Endodermal cell (in vitro differentiated cells): ENCODE data around the gene ELK4. TPM values are rescaled to one million over a fixed set of nuclear protein-coding genes. Genes with fewer than 3 reads are reported as not detected.

Experiments
- DNase-seq: peaks from one replicate; pipeline ENCODE4 v3.0.0-alpha.2; 2017
- H3K27ac ChIP-seq: 2 replicates; pipeline ENCODE4 v1.5.1; 2013; ENCODE audit warnings: mild to moderate bottlenecking, low read depth, low read length, moderate library complexity
- H3K27me3 ChIP-seq: 2 replicates; pipeline ENCODE4 v1.6.1; 2013; ENCODE audit warnings: mild to moderate bottlenecking, low read length, moderate library complexity; ENCODE audit not compliant: insufficient read depth, control insufficient read depth, poor library complexity, severe bottlenecking
- H3K36me3 ChIP-seq: 2 replicates; pipeline ENCODE4 v1.7.0; 2013; ENCODE audit warnings: mild to moderate bottlenecking, low read length, moderate library complexity; ENCODE audit not compliant: control insufficient read depth, insufficient read depth
- H3K4me1 ChIP-seq: one replicate; pipeline ENCODE4 v1.7.0; 2013; ENCODE audit warnings: low read length; ENCODE audit not compliant: control insufficient read depth, insufficient read depth
- H3K4me3 ChIP-seq: 2 replicates; pipeline ENCODE4 v1.5.1; 2013; ENCODE audit warnings: mild to moderate bottlenecking, low read length, moderate library complexity
- H3K9ac ChIP-seq: 2 replicates; pipeline ENCODE4 v1.6.1; 2013; ENCODE audit warnings: mild to moderate bottlenecking, low read length, moderate library complexity; ENCODE audit not compliant: poor library complexity, severe bottlenecking; ENCODE audit errors: extremely low read depth
- H3K9me3 ChIP-seq: 2 replicates; pipeline ENCODE4 v1.6.1; 2013; ENCODE audit warnings: mild to moderate bottlenecking, low read length, moderate library complexity; ENCODE audit not compliant: control insufficient read depth
- H3K27ac Mint-ChIP-seq: 2 replicates; pipeline ENCODE4 v1.8.0; 2020; ENCODE audit warnings: mixed read lengths
- H3K27me3 Mint-ChIP-seq: 2 replicates; pipeline ENCODE4 v1.8.0; 2021; ENCODE audit warnings: mild to moderate bottlenecking, mixed read lengths; ENCODE audit not compliant: insufficient read depth
- H3K36me3 Mint-ChIP-seq: 2 replicates; pipeline ENCODE4 v1.8.0; 2020; ENCODE audit warnings: low read depth, mixed read lengths
- H3K4me1 Mint-ChIP-seq: 2 replicates; pipeline ENCODE4 v1.8.0; 2020; ENCODE audit warnings: mixed read lengths
- H3K4me3 Mint-ChIP-seq: 2 replicates; pipeline ENCODE4 v1.8.0; 2020; ENCODE audit warnings: mild to moderate bottlenecking, moderate library complexity, mixed read lengths
- H3K9me3 Mint-ChIP-seq: 2 replicates; pipeline ENCODE4 v1.8.0; 2020; ENCODE audit warnings: mild to moderate bottlenecking, mixed read lengths
- CTCF ChIP-seq: fragments of 200-600 bp; sonication (generic); conservative IDR thresholded peaks from 2 replicates; pipeline ENCODE4 v1.5.0; 2021; ENCODE audit warnings: antibody characterized with exemption, mild to moderate bottlenecking
- WGBS, 2 experiments: methylation state at CpG; one replicate each; pipeline versions ENCODE4 v1.1.5 to v1.1.7; 2013; ENCODE audit warnings: missing lambda C conversion rate in 2 of 2, mixed read lengths in 1 of 2; ENCODE audit not compliant: insufficient coverage in 1 of 2, insufficient read length in 1 of 2; 5-methylcytosine and 5-hydroxymethylcytosine counted together
- total RNA-seq, 2 donors: library from RNA; stranded (reverse); fragmentation: NEBNext Ultra II Directional in 1 of 2; extraction: Animal tissue kit (Norgen Biotek cat#: 25700) in 1 of 2; gene quantifications; 2 replicates in 1 of 2; 3 replicates in 1 of 2; pipeline ENCODE4 v1.2.1, GENCODE V29; 2021

The ELK4 gene
- total RNA-seq, 2 donors from 2014 or later = 29.6 to 41.6 TPM

DNA sequence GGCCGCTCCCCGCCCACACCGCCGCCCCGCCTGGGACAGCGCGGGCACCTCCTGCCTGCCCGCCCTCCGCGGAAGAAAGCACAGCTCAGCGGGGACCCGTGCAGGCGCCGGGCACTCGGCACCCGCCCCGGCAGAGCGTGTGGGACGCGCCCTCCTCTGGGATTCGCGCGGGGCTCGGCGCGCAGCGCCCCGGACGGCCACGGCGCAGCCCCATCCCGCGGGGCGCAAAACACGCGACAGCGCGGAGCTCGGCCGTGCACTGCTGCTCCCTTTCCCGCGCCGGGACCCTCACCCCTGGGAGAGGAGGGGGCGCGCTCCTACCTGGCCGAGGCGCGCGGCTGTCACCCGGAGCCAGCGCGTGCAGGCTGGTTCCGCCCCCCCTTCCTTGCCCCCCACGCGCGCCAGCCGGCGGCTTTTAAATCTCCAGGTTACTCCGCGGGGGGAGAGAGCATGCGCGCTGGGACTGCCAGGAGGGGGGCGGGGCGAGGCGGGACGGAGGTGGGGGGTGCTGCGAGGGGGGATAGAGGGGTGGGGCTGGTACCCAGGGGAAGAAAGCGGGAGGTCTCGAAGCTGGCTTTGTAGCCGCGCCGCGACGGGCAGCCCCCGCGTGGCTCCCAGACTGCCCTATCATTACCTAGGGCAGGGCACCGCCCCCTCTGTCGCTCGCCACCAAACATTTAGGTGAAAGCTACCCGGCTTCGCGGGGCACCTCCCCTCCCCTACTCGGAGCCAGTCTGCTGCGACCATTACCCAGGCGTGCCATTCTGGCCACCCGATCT, 48.5 kb upstream of the ELK4 start, which contains the start of gene SLC45A3:
SLC45A3 (minus strand) TSS at position 437 of the 779 bp plus-strand sequence. CDS start 15,853 bp downstream, outside the sequence.
- no peak within 1 kb of the TSS for H3K27ac Mint-ChIP-seq
- H3K27me3 Mint-ChIP-seq = peaks cover 17% of the 10 kb centered on the region
- no peak within 1 kb of the TSS for H3K27ac ChIP-seq
- H3K27me3 ChIP-seq = peaks cover 12% of the 10 kb centered on the region
- H3K4me1 ChIP-seq = peaks cover 16% of the 10 kb centered on the region
- peaks cover 33% of the 10 kb centered on the region for H3K4me1 Mint-ChIP-seq
- no peaks in the 10 kb centered on the region for H3K36me3 Mint-ChIP-seq
- peak within 1 kb of the TSS; percentile 81 for H3K4me3 ChIP-seq
- H3K4me3 Mint-ChIP-seq = peak within 1 kb of the TSS; percentile 64
- no peaks in the 10 kb centered on the region for H3K9me3 ChIP-seq
- DNase-seq = peak; percentile 85
- 1 to 2% methylated on average over 24 to 79 of the region's 86 CpGs for WGBS, 2 experiments
- no peak for TF ChIP-seq CTCF
- no peak within 1 kb of the TSS for H3K9ac ChIP-seq
- H3K9me3 Mint-ChIP-seq = no peaks in the 10 kb centered on the region
- H3K36me3 ChIP-seq = no peaks in the 10 kb centered on the region

DNA sequence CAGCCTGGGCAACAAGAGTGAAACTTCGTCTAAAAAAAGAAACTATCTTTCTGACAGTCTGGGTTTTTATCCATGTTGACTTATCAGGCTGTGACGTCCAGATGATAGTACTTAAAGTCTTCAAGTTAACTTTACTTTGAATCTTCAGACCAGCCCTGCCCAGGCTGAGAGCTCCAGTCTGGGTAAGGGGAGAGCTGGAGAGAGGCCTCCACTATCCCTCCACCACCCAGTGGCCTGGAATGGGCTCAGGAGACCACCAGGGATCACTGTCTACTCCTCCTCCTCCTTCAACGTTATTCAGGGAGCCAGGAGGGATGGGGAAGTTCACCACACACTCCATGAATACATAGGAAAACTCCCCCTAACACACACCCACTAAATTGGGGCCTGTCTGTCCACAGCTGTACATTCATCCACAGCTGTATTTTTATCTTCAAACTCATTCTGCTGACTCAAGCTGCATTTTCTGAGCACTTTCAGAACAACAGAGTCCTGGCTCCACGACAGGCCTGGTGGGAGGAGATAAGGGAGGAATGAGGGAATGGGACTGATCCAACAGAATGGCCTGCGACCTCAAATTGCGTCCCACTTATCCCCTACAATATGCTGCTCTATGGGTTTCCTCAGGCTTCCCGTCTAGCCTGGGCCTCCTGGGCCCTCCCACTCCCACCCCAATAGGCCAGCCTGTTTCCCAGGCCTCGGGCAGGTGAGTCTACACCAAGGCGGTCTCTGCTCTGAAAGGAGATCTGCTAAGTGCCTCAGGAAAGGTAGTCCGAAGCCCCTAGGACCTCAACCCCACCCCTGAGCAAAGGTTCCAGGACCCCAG, 46.7 kb upstream of the ELK4 start:
- Histone ChIP-seq H3K27ac (no peak overlapping the region), H3K27me3 (peaks cover 12% of the 10 kb centered on the region), H3K4me3 (peak overlapping the region; percentile 81), H3K9me3 (no peaks in the 10 kb centered on the region), H3K36me3 (no peaks in the 10 kb centered on the region), H3K4me1 (peaks cover 16% of the 10 kb centered on the region), H3K9ac (no peak overlapping the region)
- 61 to 70% methylated on average over 7 to 10 of the region's 10 CpGs for WGBS, 2 experiments
- no peak for TF ChIP-seq CTCF
- Mint-ChIP-seq H3K27me3 (peaks cover 17% of the 10 kb centered on the region), H3K4me3 (peak overlapping the region; percentile 64), H3K36me3 (no peaks in the 10 kb centered on the region), H3K4me1 (peaks cover 36% of the 10 kb centered on the region), H3K9me3 (no peaks in the 10 kb centered on the region), H3K27ac (no peak overlapping the region)
- peak; percentile 71 for DNase-seq

DNA sequence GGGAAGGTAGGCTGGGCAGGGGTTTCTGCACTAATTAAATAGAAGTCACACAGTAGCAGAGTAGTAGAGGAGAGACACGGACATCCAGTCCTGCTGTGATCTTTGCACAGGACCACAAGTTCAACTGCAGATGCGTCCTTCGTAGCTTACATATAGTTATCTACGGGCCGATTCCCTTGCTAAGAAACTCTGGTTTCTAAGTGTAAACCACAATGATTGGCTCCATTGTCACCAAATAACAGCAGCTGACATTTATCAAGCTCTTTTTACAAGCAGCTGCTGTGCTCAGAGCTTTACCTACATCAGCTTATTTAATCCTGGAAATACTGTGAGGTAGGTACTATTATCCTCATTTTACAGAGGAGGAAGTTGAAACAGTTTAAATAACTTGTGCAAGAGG, 45.4 kb upstream of the ELK4 start:
- Mint-ChIP-seq H3K27ac (no peak overlapping the region), H3K4me1 (peaks cover 48% of the 10 kb centered on the region), H3K27me3 (peaks cover 13% of the 10 kb centered on the region), H3K36me3 (no peaks in the 10 kb centered on the region), H3K4me3 (no peak overlapping the region), H3K9me3 (no peaks in the 10 kb centered on the region)
- Histone ChIP-seq H3K27ac (no peak overlapping the region), H3K9ac (no peak overlapping the region), H3K27me3 (peaks cover 12% of the 10 kb centered on the region), H3K4me1 (peaks cover 16% of the 10 kb centered on the region), H3K4me3 (peak overlapping the region; percentile 29), H3K36me3 (no peaks in the 10 kb centered on the region), H3K9me3 (no peaks in the 10 kb centered on the region)
- WGBS, 2 experiments = 78 to 81% methylated on average over 5 of the region's 5 CpGs
- no peak for TF ChIP-seq CTCF
- DNase-seq = no peak
